Fibroblast of lung (primary cell): ENCODE measurements around the gene MYO18B. TPM values are rescaled to one million over a fixed set of nuclear protein-coding genes. Genes with fewer than 3 reads are reported as not detected.

Experiments used
- DNase-seq, 2 donors: peaks; one replicate each; pipeline versions ENCODE4 v3.0.0 to v3.0.0-alpha.2; 2010; ENCODE audit warnings: low read depth in 2 of 2
- H2AFZ ChIP-seq: 2 replicates; pipeline ENCODE4 v1.5.1; 2012; ENCODE audit warnings: low read length, control low read depth, inconsistent platforms
- H3K27ac ChIP-seq: 2 replicates; pipeline ENCODE4 v1.5.1; 2011; ENCODE audit warnings: low read length, control low read depth; ENCODE audit not compliant: insufficient read depth
- H3K27me3 ChIP-seq: 2 replicates; pipeline ENCODE4 v1.5.1; 2011; ENCODE audit warnings: mild to moderate bottlenecking, low read length; ENCODE audit not compliant: control insufficient read depth, insufficient read depth
- H3K36me3 ChIP-seq: 2 replicates; pipeline ENCODE4 v1.5.1; 2011; ENCODE audit warnings: low read length; ENCODE audit not compliant: control insufficient read depth, insufficient read depth
- H3K4me1 ChIP-seq: 2 replicates; pipeline ENCODE4 v1.5.1; 2011; ENCODE audit warnings: low read length; ENCODE audit not compliant: control insufficient read depth, insufficient read depth; ENCODE audit errors: extremely low read depth
- H3K4me2 ChIP-seq: 2 replicates; pipeline ENCODE4 v1.5.1; 2011; ENCODE audit warnings: low read length, control low read depth; ENCODE audit not compliant: insufficient read depth; ENCODE audit errors: extremely low read depth
- H3K4me3 ChIP-seq, 4 experiments: fragments of 200-600 bp in 1 of 4; sonication (generic) in 1 of 4; replicated peaks in 1 of 4; 2 replicates each; pipeline ENCODE4 v1.5.1; 2011 to 2016; ENCODE audit warnings: low read length in 4 of 4, low read depth in 3 of 4, mild to moderate bottlenecking in 3 of 4, control low read depth in 2 of 4, inconsistent platforms in 1 of 4, mixed read lengths in 1 of 4; ENCODE audit not compliant: insufficient read depth in 1 of 4; ENCODE audit errors: control extremely low read depth in 1 of 4
- H3K79me2 ChIP-seq: 2 replicates; pipeline ENCODE4 v1.5.1; 2012; ENCODE audit warnings: mild to moderate bottlenecking, low read length, inconsistent platforms; ENCODE audit not compliant: control insufficient read depth, insufficient read depth
- H3K9ac ChIP-seq: 2 replicates; pipeline ENCODE4 v1.5.1; 2011; ENCODE audit warnings: mild to moderate bottlenecking, low read length, control low read depth; ENCODE audit not compliant: insufficient read depth
- H3K9me3 ChIP-seq: 2 replicates; pipeline ENCODE4 v1.5.1; 2012; ENCODE audit warnings: low read depth, low read length; ENCODE audit not compliant: control insufficient read depth, insufficient read depth
- H4K20me1 ChIP-seq: 2 replicates; pipeline ENCODE4 v1.5.1; 2011; ENCODE audit warnings: low read length; ENCODE audit not compliant: control insufficient read depth, insufficient read depth; ENCODE audit errors: extremely low read depth
- CTCF ChIP-seq, 2 donors: IDR thresholded peaks in 1 of 2; conservative IDR thresholded peaks in 1 of 2; 1 replicate in 1 of 2; 2 replicates in 1 of 2; pipeline ENCODE4 v1.5.1; 2011 to 2012; ENCODE audit warnings: low read length in 2 of 2, control low read depth in 1 of 2, inconsistent platforms in 1 of 2, low read depth in 1 of 2, mild to moderate bottlenecking in 1 of 2
- EZH2 ChIP-seq: IDR thresholded peaks from 2 replicates; pipeline ENCODE4 v1.5.1; 2012; ENCODE audit warnings: low read length, control low read depth, mild to moderate bottlenecking; ENCODE audit errors: missing control alignments
- polyA plus RNA-seq, 2 donors: library from polyadenylated mRNA; depleted of rRNA in 1 of 2; stranded (reverse) in 1 of 2; unstranded in 1 of 2; fragments of >200 nt; gene quantifications; 2 replicates each; pipeline ENCODE4 v1.2.1, GENCODE V29; 2011 to 2012; ENCODE audit warnings: missing spikeins in 1 of 2
- total RNA-seq: library from RNA; depleted of rRNA; stranded (reverse); fragments of >200 nt; gene quantifications from 2 replicates; pipeline ENCODE4 v1.2.1, GENCODE V29; 2014

Gene MYO18B
- total and polyA plus RNA-seq, 2 donors (not counting 1 experiment from before 2014, with no cell fraction given), result 0.17 TPM; not detected in 1

GRCh38 chr22:25774575-25775026, 32.6 kb downstream of the MYO18B start:
- no peak for DNase-seq
- Histone ChIP-seq H3K4me2 (no peak overlapping the region), H3K9me3 (no peaks in the 10 kb centered on the region), H3K79me2 (no peaks in the 10 kb centered on the region), H4K20me1 (no peaks in the 10 kb centered on the region), H2AFZ (no peak overlapping the region), H3K27me3 (no peaks in the 10 kb centered on the region), H3K36me3 (no peaks in the 10 kb centered on the region), H3K4me1 (no peaks in the 10 kb centered on the region), H3K27ac (no peak overlapping the region), H3K9ac (no peak overlapping the region), H3K4me3 (no peak overlapping the region)
- no peak for TF ChIP-seq EZH2
- TF ChIP-seq CTCF (conservative IDR thresholded peaks at IDR 0.05 in 1 of 2, IDR thresholded peaks at IDR 0.05 in 1 of 2; ENCODE audit: low read depth in 1 of 2, low read length in 2 of 2), result peak; percentile 26 to 41

DNA sequence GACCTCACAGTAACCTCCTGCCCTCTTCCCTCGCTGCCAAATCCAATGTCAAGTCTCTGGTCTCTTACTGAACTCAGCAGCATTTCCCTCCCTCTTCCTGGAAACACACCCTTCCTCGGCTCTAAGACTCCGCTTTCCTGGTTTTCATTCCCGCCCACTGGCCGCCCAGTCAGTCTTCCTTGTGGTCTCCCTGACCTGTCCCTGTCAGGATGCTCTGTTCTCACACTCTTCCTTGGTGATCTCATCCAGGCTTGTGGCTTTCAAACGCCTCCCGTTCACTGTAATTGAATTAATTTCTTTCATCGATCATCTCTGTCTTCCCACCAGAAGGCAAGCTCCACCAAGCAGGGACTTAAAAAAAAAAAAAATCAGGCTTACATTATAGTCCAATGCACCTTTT, 33.5 kb downstream of the MYO18B start:
- H3K27me3 ChIP-seq, result no peaks in the 10 kb centered on the region
- no peak for TF ChIP-seq EZH2
- H3K4me3 ChIP-seq, result no peak overlapping the region
- peak; percentile 27 to 67 for DNase-seq
- H4K20me1 ChIP-seq, result no peaks in the 10 kb centered on the region
- H3K36me3 ChIP-seq, result no peaks in the 10 kb centered on the region
- H3K9me3 ChIP-seq, result no peaks in the 10 kb centered on the region
- H2AFZ ChIP-seq, result no peak overlapping the region
- no peaks in the 10 kb centered on the region for H3K79me2 ChIP-seq
- no peak overlapping the region for H3K9ac ChIP-seq
- H3K27ac ChIP-seq, result no peak overlapping the region
- H3K4me1 ChIP-seq, result no peaks in the 10 kb centered on the region
- no peak overlapping the region for H3K4me2 ChIP-seq

DNA sequence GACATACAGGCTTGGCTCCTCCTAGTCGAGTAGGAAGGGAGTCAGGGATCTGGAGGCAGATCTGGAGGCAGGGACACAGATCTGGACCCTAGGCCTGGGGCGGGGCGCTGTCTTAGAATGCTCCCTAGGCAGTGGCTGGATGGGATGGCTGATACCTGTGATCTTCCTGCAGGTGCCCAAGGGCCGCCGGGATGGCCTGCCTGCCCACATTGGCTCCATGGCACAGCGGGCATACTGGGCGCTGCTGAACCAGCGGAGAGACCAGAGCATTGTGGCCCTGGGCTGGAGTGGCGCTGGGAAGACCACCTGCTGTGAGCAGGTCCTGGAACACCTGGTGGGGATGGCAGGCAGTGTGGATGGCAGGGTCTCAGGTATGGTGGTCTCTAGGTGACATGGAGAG, 35.4 kb downstream of the MYO18B start:
- no peak overlapping the region for H3K4me3 ChIP-seq
- H3K79me2 ChIP-seq, result no peaks in the 10 kb centered on the region
- no peaks in the 10 kb centered on the region for H3K36me3 ChIP-seq
- no peaks in the 10 kb centered on the region for H4K20me1 ChIP-seq
- H3K27ac ChIP-seq, result no peak overlapping the region
- no peaks in the 10 kb centered on the region for H3K27me3 ChIP-seq
- H3K9ac ChIP-seq, result no peak overlapping the region
- H3K4me2 ChIP-seq, result no peak overlapping the region
- no peak for DNase-seq
- no peaks in the 10 kb centered on the region for H3K9me3 ChIP-seq
- TF ChIP-seq EZH2 (no peak), CTCF (conservative IDR thresholded peaks at IDR 0.05 in 1 of 2, IDR thresholded peaks at IDR 0.05 in 1 of 2; ENCODE audit: low read depth in 1 of 2, low read length in 2 of 2) (no peak)
- H3K4me1 ChIP-seq, result no peaks in the 10 kb centered on the region
- H2AFZ ChIP-seq, result no peak overlapping the region
